Loucy (cell line): ENCODE data around the gene UBR1.

Source experiments
- EZH2phosphoT487 ChIP-seq: fragments of 200-600 bp; IDR thresholded peaks from 2 replicates; pipeline ENCODE4 v1.6.1; 2018; ENCODE audit warnings: antibody characterized with exemption, mild to moderate bottlenecking, moderate library complexity, borderline replicate concordance
- TF ChIP-seq, protein P1 (sequence below): fragments of 200-600 bp; sonication (generic); conservative IDR thresholded peaks from 2 replicates; pipeline ENCODE4 v1.5.1; 2014; ENCODE audit warnings: mild to moderate bottlenecking, antibody characterized with exemption, low read length

- TF ChIP-seq, protein P1, sequence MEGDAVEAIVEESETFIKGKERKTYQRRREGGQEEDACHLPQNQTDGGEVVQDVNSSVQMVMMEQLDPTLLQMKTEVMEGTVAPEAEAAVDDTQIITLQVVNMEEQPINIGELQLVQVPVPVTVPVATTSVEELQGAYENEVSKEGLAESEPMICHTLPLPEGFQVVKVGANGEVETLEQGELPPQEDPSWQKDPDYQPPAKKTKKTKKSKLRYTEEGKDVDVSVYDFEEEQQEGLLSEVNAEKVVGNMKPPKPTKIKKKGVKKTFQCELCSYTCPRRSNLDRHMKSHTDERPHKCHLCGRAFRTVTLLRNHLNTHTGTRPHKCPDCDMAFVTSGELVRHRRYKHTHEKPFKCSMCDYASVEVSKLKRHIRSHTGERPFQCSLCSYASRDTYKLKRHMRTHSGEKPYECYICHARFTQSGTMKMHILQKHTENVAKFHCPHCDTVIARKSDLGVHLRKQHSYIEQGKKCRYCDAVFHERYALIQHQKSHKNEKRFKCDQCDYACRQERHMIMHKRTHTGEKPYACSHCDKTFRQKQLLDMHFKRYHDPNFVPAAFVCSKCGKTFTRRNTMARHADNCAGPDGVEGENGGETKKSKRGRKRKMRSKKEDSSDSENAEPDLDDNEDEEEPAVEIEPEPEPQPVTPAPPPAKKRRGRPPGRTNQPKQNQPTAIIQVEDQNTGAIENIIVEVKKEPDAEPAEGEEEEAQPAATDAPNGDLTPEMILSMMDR = no peak; the same call in 1 of the 2 replicates
- no peak for TF ChIP-seq EZH2phosphoT487
These were observed 24.6 kb downstream of the UBR1 start for GRCh38 chr15:43081283-43081682.
